ENCODE measurements around the gene OR5L2. TPM values are rescaled to one million over a fixed set of nuclear protein-coding genes. Genes with fewer than 3 reads are reported as not detected.

The OR5L2 gene
- not detected in 2 replicates for total RNA-seq

DNA sequence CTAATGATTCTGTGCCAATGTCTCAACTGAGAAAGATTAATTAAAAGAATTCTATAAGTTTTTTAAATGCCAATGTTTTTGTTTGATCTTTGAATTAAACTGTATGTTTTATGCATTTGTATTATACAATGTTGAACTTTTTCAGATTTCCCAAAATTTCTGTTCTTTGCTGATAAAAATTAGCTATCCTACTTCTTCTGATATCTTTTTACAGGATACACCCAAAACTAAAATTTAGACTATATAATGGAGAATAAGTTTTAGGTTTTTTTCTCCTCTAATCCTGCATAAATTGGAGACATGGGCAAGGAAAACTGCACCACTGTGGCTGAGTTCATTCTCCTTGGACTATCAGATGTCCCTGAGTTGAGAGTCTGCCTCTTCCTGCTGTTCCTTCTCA is at the start of gene OR5L2:
Gene OR5L2, plus strand, starts transcription at position 301 of the 400 bp plus-strand sequence. Its CDS starts 0 bp downstream, at position 301.

DNA sequence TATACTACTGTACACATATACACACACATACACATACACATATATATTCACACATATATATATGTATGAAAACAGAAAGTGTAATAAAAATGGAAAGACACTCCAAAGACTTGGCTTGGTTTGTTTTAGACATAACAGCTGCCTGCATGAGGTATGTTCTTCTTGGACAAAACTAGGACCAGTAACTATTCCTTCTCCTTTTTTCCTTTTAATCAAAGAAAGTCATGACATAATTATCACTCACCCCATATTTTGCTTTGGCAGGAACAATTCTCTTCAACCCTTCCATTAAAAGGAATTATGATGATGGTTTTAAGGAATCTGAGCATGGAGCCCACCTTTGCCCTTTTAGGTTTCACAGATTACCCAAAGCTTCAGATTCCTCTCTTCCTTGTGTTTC is 31.8 kb upstream of the OR5L2 start, which contains the start of gene OR5D14:
Gene OR5D14, plus strand, starts transcription at position 301 of the 400 bp plus-strand sequence. Its CDS starts 0 bp downstream, at position 301.

DNA sequence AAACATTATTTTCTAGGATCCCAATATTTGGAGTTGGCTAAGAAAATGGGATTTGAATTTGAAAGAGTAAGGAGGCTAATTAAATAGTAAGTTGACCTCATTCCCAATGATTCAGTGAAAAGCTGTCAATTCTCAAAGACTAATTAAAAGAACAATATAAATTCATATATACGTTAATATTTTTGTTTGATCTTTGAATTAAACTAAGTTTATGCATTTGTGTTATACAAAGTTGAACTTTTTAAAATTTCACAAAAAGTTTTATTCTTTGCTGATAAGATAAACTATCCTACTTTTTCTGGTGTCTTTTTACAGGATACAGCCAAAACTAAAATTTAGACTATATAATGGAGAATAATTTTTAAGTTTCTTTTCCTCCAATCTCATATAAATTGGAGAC is 16.0 kb upstream of the OR5L2 start, which contains the start of gene OR5L1:
Gene OR5L1, plus strand, starts transcription at position 301 of the 400 bp plus-strand sequence. CDS start 100 bp downstream, outside the sequence.

DNA sequence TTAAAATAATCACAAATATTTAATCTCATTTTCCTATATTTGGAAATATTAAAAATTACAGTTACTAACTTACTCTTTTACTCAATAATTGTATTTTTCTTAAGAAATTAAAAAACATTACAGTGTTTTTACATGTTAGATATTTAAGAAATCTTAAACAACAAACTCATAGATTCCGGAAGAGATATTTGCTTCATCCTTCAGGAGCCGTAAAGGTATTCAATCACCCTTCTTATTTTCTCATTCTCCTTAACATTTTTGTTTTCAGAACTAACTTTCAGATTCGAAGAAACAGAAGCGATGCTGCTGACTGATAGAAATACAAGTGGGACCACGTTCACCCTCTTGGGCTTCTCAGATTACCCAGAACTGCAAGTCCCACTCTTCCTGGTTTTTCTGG is 7.7 kb upstream of the OR5L2 start, which contains the start of gene OR5D18:
Gene OR5D18, plus strand, starts transcription at position 301 of the 400 bp plus-strand sequence. Its CDS starts 0 bp downstream, at position 301.

DNA sequence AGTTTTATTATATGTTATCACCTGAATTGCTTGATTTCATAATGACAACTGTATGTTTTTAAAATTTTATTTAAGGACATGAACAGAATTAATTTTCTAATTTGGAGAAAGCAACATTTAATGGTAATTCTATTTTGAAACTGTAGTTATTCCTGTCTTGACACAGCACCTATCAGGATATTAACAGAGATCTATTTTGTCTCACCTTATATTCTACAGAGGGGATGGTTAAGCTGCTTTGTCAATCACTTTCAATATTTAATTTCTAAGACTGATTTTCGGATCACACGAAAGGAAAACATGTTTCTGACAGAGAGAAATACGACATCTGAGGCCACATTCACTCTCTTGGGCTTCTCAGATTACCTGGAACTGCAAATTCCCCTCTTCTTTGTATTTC is 11.4 kb downstream of the OR5L2 start, which contains the start of gene OR5D16:
Gene OR5D16, plus strand, starts transcription at position 301 of the 400 bp plus-strand sequence. Its CDS starts 0 bp downstream, at position 301.

Other genes with a start within 250 kb of the OR5L2 start
- not detected in 2 replicates for gene OR4C11, start 219.6 kb upstream of the OR5L2 start, total RNA-seq
- gene OR4P4, start 192.1 kb upstream of the OR5L2 start, total RNA-seq, result not detected in 2 replicates
- not detected in 2 replicates for gene OR4S2, start 178.9 kb upstream of the OR5L2 start, total RNA-seq
- not detected in 2 replicates for gene OR4C6, start 165.0 kb upstream of the OR5L2 start, total RNA-seq
- gene OR5D13, start 53.8 kb upstream of the OR5L2 start, total RNA-seq, result not detected in 2 replicates
- gene OR5D14, start 31.7 kb upstream of the OR5L2 start, total RNA-seq, result not detected in 2 replicates
- gene OR5L1, start 15.9 kb upstream of the OR5L2 start, total RNA-seq, result not detected in 2 replicates
- not detected in 2 replicates for gene OR5D18, start 7.6 kb upstream of the OR5L2 start, total RNA-seq
- not detected in 2 replicates for gene OR5D16, start 11.5 kb downstream of the OR5L2 start, total RNA-seq
- gene TRIM51, start 56.1 kb downstream of the OR5L2 start, total RNA-seq, result not detected in 2 replicates
- gene OR5W2, start 87.4 kb downstream of the OR5L2 start, total RNA-seq, result not detected in 2 replicates
- gene OR5I1, start 109.2 kb downstream of the OR5L2 start, total RNA-seq, result not detected in 2 replicates
- gene OR10AG1, start 142.7 kb downstream of the OR5L2 start, total RNA-seq, result not detected in 2 replicates
- gene OR5F1, start 167.4 kb downstream of the OR5L2 start, total RNA-seq, result not detected in 2 replicates
- not detected in 2 replicates for gene OR5AS1, start 200.4 kb downstream of the OR5L2 start, total RNA-seq